NCI-H748 (cell line): ENCODE results near the gene ZNF385A.
A peak's percentile ranks its signal among the peaks of the same experiment; 100 is the strongest.
"Not testable (repeated sequence)": the region's sequence is repeated elsewhere in the genome, so short reads cannot be mapped to it uniquely, and the experiment has no call there.

Source experiments
- DNase-seq: peaks from one replicate; lab custom pipeline; 2025; ENCODE audit not compliant: unreplicated experiment; lab: John Stamatoyannopoulos, UW

The ZNF385A gene

DNA sequence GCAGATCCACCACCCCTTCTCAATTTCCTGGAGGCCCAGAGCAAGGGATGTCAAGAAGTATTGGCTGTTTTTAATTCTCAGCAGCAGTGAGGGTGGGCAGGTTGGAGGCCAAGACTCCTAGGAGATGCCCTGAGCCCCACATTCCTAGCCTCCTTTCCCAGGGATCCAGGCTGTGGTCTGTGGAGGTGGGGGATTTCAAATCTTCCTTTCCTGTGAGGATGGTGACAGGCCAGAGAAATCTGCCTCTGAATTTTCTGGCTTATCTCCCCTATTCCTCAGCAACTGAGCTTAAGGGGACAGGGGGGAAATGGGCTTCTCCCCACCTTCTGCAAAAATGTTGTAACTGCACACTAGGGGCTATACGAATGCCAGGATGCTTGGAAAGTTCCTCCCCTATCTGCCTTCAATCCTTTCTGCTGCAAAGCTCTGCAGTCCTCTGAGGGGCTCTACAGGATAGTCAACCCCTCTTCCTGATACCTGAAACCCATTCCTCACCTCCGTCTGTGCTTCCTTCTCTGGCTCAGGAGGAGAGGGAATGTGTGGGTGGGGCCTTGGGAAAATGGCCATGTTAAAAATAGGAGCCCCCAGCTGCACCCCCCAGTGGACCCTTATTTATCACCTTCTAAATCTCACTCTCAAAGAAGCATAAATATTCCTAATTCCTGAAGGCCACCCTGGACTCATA, 26.9 kb downstream of the ZNF385A start:
- peak; percentile 44 for DNase-seq

DNA sequence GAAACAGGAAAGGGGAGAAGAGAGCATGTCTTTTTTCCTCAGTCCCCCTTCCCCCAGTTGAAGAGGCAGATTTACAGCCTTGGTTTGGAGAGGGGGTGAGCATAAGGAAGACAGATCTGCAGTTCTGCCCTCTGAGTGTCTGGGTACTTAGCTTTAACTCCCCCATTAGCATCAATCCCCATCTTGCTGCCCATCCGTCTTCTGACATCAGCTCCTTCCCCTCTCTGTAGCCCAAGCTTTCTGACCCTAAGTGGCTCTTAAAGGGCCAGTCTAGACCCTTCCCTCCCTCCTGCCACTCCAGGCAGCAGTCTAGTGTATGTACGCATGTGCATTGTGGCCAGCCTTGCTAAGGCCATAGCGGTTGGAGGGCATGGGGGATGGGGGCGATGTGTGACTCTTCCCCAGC, 27.6 kb downstream of the ZNF385A start:
- peak; percentile 36 for DNase-seq

DNA sequence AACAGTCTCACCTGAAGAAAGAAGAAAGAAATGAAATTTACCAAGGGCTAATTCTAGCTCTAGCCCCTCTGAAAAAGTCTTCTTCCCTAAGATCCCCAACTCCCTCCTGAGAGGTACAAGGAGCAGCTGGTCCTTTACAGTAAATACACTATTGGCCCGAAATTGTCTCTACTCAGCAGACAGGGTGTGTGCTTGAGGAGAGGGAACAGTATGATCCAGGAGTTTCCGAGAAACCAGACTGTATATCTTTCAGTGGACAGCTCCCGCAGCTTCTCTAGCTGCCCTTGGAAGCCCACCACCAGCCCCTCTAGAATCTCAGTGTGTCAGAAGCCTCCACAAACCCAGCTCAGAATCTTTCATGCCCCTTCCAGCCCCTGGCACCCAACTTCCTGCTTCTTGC, 28.3 kb downstream of the ZNF385A start:
- DNase-seq: no peak

DNA sequence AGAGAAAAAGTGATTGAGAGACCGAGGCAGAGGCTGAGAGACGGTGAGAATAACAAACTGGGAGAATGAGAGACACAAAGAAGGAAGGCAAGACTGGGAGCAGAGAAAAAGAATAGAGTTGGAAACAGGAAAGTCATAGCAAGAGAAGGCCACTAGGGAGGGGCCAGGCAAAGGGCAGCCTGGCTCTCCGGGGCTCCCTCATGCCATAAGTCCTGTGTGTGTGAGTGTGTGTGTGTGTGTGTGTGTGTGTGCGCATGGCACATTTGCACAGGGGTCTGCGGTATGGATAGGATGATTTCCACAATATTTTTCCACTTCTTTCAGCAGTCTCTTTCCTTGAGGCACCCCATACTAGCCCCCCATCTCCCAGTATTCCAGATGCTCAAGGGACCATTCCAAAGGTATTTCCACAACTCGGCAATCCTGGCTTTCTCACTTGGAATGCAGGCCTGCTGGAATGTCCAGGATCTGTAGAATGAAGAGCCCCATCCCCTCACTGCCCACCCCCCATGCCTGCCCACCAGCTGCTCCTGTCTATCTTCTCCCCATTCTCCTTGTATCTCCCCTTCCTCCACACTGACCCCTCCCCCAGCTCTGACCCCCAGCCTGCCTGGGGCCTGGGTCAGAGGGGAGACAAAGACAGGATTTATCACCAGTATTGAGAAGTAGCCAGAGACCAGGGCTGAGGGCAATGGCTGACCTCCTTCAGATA, 29.3 kb downstream of the ZNF385A start:
- DNase-seq: no peak

DNA sequence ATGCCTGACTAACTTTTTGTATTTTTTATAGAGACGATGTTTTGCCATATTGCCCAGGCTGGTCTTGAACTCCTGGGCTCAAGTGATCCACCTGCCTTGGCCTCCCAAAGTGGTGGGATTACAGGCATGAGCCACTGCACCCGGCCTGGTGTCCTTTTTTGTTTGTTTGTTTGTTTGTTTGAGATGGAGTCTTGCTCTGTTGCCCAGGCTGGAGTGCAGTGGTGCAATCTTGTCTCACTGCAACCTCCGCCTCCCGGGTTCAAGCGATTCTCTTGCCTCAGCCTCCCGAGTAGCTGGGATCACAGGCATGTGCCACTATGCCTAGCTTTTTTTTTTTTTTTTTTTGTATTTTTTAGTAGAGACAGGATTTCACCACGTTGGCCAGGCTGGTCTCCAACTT, 30.3 kb downstream of the ZNF385A start:
- DNase-seq: not testable (repeated sequence)

DNA sequence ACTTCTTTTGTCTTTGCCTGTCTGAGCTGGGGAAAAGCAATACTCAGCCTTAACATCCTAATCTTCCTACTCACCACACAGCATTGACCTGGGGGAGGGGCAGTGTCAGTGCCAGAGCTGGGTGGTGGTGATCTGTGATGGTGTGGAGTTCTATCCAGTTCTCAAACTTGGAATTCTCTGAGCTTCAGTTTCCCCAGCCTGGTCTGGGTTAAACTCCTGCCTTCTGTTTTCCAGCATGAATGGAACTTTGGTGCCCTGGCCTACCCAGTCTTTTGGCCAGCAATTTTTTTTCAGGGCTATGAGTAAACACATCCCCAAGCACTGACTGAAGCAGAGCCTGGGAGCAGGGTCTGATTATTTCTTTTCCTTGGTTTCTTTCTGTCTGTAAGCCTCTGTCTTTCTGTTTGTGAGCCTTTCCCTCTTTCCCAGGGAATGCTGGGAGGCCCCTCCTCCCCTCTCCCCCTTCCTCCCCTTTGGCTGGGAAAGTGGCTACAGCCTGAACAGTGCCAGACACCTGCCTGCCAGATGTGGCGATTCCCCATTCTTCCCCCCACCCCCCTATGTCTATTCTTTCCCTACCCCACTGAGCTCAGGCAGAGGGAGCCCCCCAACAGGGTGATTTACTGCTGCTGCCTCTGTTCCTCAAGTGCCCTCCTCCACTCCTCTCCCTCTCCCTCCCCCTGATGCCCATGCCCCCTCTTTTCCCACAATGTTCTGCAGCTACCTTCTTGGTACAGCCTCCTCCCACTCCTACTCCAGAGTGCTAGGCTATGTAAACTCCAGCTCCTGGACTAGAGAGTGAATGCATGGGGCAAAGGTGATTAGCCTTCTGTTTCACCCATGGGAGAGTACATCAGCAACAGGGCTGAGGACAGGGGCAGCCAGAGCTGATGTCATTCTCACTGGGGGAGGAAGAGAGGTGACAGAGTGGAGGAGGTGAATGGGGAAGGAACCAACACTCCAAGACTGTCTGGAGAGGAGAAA, 31.4 kb downstream of the ZNF385A start:
- peak; percentile 78 for DNase-seq

DNA sequence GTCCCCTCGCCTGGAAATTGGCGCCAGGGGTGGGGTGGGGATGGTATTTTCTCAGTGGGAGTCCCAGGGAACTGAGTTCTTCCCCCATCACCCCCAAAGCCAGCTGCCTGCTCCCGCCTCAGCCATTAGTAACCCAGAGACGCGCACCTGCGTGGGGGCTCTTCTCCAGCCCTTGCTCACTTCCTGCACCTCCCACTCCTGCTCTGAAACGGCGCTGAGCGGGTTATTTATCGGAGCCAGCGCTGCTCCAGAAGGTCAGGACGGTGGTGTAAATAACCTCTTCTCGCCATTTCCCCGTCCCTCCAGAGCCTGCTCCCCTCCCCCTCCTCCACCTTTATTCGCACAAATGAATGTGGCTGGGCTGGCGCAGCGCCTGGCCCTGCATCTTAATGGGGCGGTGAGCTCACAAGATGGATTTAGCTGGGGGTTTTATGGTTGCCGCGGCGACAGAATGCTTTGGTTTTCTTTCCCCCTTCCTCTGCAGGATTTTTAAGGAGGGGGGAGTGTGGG, 32.5 kb downstream of the ZNF385A start:
- DNase-seq: peak; percentile 92

DNA sequence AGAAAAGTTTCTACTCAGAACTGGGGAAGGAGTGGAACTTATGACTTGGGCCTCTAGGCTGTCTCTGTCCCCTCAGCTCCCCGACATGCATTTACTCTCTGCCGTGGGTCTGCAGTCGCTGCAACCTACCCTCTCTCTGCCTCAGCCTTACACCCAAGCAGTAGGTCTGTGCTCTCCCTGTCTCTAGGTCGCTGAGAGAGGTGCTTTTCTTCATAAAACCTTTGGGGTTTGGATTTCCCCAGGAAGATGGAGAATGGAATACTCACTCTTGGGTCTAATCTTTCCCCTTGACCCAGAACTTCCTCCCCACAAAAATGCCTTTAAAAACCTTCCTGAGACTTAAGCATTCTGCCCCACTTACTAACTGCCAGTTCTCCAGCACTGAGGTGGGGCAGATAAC, 33.2 kb downstream of the ZNF385A start:
- DNase-seq: no peak

DNA sequence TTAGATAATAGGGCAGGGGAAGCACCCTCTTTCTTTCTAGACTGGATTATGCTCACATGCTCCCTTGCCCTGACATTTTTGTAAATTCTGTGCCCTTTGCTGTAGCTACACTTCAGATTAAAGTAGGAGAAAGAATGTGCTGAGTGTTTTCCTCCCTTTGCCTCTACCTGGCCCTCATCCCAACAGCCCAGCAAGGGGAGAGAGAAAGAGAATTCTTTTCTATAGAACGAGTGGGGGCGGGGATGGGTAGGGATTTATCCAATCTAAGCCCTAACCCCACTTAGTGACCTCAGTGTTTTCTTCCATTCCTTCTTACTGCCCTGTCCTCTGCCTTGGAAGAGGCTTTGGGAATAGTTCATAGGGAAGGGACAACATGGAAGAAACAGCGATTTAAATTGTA, 33.8 kb downstream of the ZNF385A start:
- no peak for DNase-seq

DNA sequence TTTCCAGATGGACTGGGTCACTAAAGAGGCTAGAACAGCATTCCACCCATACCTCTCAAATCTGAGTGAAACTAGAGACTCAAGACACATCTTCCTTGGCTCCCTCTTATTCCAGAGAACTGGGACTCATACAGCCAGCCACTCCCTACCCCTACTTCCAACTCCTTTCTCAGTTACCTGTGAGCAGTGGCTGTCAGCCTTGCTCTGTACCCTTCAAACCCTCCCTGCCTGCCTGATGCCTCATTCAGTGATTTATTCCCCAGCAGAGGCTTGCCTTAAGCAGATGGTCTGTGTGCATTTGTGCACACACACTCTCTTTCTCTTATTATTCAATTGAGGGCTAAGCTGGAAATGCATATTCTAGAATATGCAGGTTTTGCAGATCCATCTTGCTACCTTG, 34.9 kb downstream of the ZNF385A start:
- no peak for DNase-seq

DNA sequence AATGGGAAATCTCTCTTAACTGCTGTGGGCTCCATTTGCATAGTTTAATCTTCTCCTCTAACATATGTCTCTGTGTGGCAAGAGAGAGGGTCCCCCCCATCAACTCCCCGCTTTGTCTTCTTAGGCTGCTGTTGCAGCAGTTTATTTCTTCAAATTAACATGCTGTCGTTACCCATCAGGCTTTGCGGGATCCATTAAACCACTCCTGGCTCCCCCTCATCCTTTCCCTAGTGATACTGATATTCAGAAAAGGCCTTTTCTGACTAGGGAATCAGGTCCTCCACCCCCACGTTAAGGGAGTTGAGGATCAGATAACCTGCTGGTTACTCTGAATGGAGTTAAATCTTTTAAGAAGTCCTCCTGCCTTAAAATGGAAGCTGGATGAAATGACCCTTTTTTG, 35.5 kb downstream of the ZNF385A start:
- no peak for DNase-seq

DNA sequence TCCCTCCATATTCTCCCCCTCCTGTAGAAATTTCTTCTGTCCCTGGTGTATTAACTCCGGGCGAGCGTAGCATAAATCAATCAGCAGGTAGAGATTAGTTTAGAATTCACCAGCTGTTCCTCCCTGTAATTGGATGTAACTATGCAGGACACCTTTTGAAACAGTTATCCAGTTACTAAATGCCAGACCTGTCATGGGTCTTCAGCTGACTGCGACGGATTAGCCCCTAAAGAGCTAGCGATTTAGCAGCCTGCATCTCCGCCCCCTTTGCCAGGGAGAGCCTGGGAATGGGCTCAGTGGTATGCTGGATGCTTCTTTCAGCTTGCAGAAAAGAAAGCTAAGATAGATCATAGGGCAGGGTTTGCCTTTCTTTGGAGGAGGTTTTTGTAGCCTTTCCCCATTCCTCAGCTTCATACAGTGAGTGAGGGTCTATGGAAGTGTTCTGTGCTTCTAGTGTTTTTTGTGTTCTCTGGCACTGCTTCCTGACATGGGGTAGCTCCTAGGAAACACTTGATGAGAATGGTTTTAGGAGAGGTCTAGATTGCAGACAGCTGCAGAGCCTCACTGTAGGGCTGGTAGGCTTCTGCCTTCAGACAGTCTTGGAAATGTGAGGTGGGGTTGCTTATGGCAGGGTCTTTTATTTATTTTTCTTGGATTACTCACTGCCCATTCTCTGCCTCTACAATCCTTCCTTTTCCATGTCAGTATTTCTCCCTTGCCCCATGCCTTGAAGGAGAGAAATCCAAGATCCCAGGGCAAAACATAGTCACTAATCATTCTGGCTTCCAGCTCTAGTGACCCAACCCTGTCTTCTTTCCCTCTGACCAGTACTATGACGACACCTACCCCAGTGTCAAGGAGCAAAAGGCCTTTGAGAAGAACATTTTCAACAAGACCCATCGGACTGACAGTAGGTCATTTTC, 42.9 kb downstream of the ZNF385A start:
- DNase-seq: no peak

DNA sequence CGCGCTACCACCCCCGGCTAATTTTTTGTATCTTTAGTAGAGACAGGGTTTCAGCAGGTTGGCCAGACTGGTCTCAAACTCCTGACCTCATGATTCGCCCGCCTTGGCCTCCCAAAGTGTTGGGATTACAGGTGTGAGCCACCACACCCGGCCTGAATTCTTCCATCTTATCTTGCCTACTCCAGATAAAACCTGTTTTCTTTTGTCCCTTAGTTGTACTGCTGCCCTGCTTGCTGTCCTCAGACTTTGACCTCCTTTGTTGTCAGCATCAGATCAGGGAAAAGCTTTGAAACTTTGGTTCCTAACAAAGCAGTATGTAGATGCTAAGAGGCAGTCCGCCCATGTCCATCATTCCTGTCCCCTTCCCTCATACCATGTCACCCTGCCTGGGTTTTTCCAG, 43.7 kb downstream of the ZNF385A start:
- DNase-seq: no peak

DNA sequence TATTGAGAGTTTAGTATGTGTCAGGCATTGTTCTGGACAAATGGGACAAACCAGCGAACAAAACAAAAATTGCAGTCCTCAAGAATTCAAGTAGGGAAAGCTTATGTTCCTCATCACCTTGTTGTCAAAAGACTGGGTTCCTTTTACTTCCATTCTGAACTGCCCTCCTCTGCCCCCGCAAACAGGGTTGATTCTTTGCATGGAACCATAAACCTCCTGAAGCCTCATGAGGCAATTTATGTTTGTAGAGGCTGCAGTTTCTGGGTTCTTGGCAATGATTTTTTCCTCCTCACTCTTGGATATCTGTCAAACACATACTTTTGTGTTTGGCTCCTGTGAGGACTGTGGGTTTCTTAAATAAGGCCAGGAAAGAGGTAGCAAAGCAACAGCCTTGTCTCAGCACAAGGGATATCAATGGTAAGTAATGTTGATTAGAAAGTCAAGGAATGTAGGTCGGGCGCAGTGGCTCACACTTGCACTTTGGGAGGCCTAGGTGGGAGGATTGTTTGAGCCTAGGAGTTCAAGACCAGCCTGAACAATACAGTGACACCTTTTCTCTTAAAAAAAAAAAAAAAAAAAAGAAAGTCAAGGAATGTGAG, 45.7 kb downstream of the ZNF385A start:
- DNase-seq: no peak

DNA sequence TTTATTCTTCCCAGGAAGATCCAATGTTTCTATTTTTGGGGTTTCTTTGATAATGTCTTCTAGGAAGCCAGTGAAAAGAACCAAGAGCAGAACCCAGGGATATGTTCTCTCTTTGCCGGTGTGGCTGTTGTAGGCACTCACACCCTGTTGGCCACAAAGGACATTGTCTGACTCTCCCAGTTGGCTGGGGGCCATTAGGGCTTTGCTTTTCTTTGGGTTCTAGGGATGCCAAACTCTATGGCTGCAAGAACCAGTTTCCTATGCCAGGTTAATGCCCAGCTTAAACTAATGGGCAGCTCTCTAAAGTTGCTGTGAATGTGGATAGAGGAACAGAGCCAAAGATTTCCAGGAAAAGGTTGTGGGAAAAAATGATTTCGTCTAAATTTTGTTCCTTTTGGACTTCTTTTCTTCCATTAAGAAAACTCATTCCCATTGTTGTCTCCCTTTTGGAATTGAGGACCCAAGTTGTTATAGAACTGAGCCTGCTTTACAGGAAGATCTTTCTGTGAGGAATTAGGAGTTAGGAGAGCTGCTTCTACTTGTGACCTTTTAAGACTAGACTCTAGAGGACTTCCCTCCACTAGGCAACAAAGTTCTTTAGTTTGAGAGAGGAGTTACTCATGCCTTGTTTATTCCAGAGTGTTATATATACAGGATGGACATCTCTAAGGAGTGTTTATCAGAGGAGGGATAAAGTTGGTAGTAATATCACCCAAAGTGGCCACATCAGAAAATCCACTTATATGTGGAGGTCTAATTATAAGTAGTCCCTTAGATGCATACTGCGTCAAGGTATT, 46.5 kb downstream of the ZNF385A start:
- DNase-seq: no peak

DNA sequence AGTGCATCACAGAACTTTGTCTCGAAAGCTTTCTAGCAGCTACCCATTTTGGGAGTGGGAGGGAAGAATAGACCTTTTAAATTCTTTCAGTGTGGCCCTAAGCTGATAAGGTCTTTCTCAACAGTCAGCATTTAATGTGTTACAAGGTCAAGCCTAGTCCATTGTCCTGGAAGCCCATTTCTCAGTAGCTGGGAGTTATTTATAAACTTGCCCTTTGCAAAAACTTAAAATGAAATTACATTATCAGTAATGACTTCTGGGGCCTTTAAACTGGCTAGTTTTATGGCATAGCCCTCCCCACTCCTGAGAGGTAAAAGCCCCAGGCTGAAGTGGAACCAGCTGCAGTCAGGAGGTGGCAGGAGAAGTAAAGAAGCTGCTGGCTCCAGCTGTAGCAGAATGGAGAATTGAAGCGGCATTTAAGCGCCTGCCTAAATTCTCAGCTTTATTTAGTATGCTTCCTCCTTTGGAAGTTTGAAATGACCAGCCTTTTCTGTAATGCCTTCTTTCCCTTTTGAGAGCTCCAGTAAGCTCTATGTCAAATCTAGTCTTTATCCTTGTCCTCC, 47.2 kb downstream of the ZNF385A start:
- DNase-seq: no peak

DNA sequence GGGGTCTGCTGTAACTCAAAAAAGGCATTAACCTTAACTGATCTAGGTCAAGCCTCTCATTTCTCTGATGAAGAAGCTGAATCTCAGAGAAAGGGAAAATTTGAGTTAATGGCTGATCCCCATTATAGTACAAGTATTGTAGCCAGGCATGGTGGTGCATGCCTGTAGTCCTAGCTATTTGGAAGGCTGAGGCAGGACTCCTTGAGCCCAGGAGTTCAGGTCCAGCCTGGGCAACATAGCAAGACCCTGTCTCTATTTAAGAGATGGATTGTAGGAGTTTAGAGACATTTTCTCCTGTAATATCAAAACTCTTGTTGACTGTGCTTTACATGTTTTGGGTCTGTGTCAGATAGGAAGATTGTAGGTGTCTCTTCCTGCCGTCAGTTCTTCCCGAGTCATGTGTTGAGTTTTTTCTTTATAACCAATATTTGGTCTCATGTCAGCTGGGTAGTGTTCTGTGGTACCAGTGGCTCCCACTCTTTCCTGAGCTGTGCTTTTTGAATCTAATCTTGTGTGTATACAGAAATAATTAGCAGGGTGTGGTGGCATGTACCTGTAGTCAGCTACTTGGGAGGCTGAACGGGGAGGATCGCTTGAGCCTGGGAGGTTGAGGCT, 51.0 kb downstream of the ZNF385A start:
- DNase-seq: no peak

DNA sequence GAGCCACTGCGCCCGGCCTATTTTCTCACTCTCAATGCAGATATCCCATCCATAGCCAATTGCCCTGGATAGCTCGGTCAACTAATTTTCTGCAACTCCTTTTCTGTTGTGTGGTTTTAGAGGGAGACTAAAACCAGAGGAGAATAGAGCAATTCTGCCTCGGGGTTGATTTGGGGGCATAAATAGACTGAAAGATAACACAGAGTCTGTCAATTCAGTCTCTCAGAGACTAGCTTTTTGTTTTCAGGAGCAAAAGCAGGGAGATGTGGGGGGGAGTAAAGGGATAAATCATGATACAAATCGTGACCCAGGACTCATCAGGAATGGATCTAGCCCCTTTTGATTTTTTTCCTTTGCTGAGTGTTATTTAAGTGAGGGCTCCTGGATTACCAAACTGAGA, 53.1 kb downstream of the ZNF385A start:
- DNase-seq: no peak
